Stimulated activated CD8-positive, alpha-beta memory T cell treated with anti-CD3 and anti-CD28 coated beads, Interleukin-2, amount 100 ng/mL, for 1 hour (primary cell): Measurements from ENCODE around the gene AGBL2.
"Not testable (repeated sequence)": the region's sequence is repeated elsewhere in the genome, so short reads cannot be mapped to it uniquely, and the experiment has no call there.

Source experiments
- DNase-seq, 2 donors: peaks; one replicate each; pipeline ENCODE4 v3.0.0-alpha.2; 2020; ENCODE audit warnings: low read depth in 2 of 2

Gene AGBL2

GRCh38 chr11:47636331-47636730 lies 78.8 kb downstream of the AGBL2 start:
- DNase-seq = not testable (repeated sequence)

DNA sequence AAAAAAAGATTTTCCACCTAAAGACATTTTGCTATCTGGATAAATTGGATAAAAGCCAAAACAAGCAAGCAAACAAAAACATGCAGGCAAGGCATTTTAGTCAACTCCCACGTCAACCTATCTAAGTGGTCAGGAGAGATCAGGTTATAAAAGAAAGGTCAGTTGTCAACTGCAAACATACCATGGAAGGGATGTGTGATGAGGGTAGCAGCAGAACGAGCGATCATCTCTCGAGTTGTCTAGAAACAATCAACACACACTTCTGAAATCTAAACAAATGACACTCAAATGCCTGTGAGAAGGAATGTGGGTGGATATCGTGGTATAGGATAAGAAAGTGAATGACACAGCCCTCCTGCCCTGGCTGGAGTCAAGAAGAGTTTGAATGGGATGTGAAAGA lies 83.7 kb downstream of the AGBL2 start:
- DNase-seq = no peak

- no peak for DNase-seq
Observed at GRCh38 chr11:47628026-47628425, 87.1 kb downstream of the AGBL2 start.

GRCh38 chr11:47626234-47626633 lies 88.9 kb downstream of the AGBL2 start:
- no peak for DNase-seq

- DNase-seq = no peak
Observed at GRCh38 chr11:47620836-47621378, 94.3 kb downstream of the AGBL2 start.

- no peak for DNase-seq
Observed at GRCh38 chr11:47617417-47617809, 97.8 kb downstream of the AGBL2 start.

- DNase-seq = no peak
Observed at GRCh38 chr11:47616726-47617416, 98.3 kb downstream of the AGBL2 start.

DNA sequence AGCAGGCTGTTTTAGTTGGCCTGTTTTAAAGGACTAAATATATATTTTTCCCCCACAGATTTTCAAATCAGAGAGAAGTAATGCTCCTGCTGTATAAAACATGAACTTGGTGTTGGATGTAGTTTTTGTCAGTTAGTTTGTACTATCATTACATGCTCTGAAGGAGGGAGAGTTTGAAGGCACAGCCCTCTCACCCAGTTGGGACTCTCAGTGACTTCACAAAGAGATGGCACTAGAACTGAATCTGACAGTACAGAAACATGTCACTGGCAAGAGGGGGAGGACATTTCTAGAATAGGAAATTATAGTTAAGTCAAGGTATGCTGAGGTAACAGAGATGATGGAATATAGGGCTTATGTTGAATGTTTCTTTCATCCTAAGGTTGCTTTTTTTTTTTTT lies 99.9 kb downstream of the AGBL2 start:
- no peak for DNase-seq

DNA sequence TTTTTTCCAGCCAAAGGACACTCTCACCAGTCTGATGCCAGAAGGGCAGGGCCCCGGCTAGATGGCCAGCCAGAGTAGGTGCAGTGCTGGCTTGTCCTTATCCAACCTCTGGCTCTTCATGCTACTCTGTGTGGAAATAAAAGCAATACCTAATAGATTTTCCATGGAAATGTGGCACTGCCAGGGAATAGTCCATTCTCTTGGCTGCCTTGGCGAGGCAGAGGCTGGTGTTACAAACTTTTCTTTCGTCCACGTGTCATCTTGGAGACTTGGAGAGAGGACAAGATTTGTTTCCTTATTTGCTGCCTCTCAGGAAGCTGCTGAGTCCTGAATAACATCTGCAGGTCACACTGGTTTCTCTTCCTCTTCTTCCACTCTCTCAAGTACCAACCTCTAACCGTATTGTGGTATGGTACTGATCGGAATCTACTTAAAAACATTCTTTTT lies 103.8 kb downstream of the AGBL2 start:
- DNase-seq = no peak

- no peak for DNase-seq
Observed at GRCh38 chr11:47609675-47610074, 105.5 kb downstream of the AGBL2 start.
